ENCODE measurements around the gene KCNK5. TPM values are rescaled to one million over a fixed set of nuclear protein-coding genes. Genes with fewer than 3 reads are reported as not detected.

The KCNK5 gene
- total and polyA plus RNA-seq, 2 donors (not counting 1 experiment from before 2014, with no cell fraction given) = 0.07 TPM; not detected in 1

DNA sequence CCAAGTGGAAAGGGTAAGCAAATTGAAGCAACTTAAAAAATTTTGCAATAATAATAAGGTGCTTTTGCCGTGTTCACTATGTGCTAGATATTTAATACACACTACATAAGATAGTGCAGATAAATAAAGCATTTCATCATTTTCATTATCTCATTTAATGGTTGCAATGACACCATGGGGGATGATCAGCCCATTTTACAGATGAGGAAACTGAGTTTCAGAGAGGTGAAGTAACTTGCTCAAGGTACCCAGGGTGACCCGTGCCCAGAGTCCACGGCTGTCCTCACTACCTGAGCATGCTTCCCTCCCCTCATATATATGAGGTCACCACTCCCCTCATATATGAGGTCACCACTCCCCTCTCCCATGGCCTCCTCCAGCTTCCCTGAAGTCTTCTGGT lies 7.5 kb upstream of the KCNK5 start:
- CTCF ChIA-PET = no interaction called here
- no peaks in the 10 kb centered on the region for H3K27me3 ChIP-seq (replicated peaks in 1 of 4; ENCODE audit: control extremely low read depth in 1 of 4, control insufficient read depth in 3 of 4, insufficient read depth in 4 of 4, low read length in 3 of 4)
- ATAC-seq (ENCODE audit: low read depth) (no peak), DNase-seq (no peak)
- H3K4me1 ChIP-seq (ENCODE audit: control insufficient read depth in 2 of 2, insufficient read depth in 2 of 2, low read length in 2 of 2) = no peaks in the 10 kb centered on the region
- 75% methylated on average over 2 of the region's 3 CpGs for WGBS (ENCODE audit: insufficient coverage)
- H3K9me3 Mint-ChIP-seq (ENCODE audit: insufficient read depth) = no peaks in the 10 kb centered on the region
- H3K9ac ChIP-seq (ENCODE audit: low read length) = no peak overlapping the region
- H3K27ac Mint-ChIP-seq = no peak overlapping the region
- no peaks in the 10 kb centered on the region for H3K4me1 Mint-ChIP-seq
- POLR2A ChIA-PET = no interaction called here
- H3K4me2 ChIP-seq (replicated peaks; ENCODE audit: low read depth, low read length, poor library complexity, severe bottlenecking) = no peak overlapping the region
- TF ChIP-seq EZH2 (IDR thresholded peaks at IDR 0.05; ENCODE audit: borderline replicate concordance, insufficient read depth, low read depth, low read length, poor library complexity, severe bottlenecking) = no peak
- TF ChIP-seq, protein P1, sequence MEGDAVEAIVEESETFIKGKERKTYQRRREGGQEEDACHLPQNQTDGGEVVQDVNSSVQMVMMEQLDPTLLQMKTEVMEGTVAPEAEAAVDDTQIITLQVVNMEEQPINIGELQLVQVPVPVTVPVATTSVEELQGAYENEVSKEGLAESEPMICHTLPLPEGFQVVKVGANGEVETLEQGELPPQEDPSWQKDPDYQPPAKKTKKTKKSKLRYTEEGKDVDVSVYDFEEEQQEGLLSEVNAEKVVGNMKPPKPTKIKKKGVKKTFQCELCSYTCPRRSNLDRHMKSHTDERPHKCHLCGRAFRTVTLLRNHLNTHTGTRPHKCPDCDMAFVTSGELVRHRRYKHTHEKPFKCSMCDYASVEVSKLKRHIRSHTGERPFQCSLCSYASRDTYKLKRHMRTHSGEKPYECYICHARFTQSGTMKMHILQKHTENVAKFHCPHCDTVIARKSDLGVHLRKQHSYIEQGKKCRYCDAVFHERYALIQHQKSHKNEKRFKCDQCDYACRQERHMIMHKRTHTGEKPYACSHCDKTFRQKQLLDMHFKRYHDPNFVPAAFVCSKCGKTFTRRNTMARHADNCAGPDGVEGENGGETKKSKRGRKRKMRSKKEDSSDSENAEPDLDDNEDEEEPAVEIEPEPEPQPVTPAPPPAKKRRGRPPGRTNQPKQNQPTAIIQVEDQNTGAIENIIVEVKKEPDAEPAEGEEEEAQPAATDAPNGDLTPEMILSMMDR (IDR thresholded peaks at IDR 0.05) = no peak
- H3K4me3 Mint-ChIP-seq = no peak overlapping the region
- H2AFZ ChIP-seq (ENCODE audit: insufficient read depth, low read depth, low read length, poor library complexity, severe bottlenecking) = no peak overlapping the region
- H3K27ac ChIP-seq (ENCODE audit: low read length in 2 of 2) = no peak overlapping the region
- H3K27me3 Mint-ChIP-seq = peaks cover 14% of the 10 kb centered on the region
- H3K9me3 ChIP-seq (ENCODE audit: control extremely low read depth in 1 of 3, control insufficient read depth in 2 of 3, insufficient read depth in 1 of 3, low read length in 2 of 3) = no peaks in the 10 kb centered on the region
- H3K4me3 ChIP-seq (ENCODE audit: control extremely low read depth in 1 of 5, extremely low read depth in 1 of 5, insufficient read depth in 1 of 5, low read depth in 2 of 5, low read length in 4 of 5) = no peak overlapping the region
- no peaks in the 10 kb centered on the region for H3K36me3 ChIP-seq (replicated peaks in 1 of 2; ENCODE audit: control extremely low read depth in 1 of 2, control insufficient read depth in 1 of 2, extremely low read depth in 1 of 2, insufficient read depth in 2 of 2, low read length in 1 of 2)
- intact Hi-C loops (cut with micrococcal nuclease) = no loop called here
- no peaks in the 10 kb centered on the region for H3K79me2 ChIP-seq (ENCODE audit: control insufficient read depth, insufficient read depth, low read length)
- H4K20me1 ChIP-seq (ENCODE audit: control insufficient read depth, insufficient read depth, low read length, poor library complexity, severe bottlenecking) = no peaks in the 10 kb centered on the region

DNA sequence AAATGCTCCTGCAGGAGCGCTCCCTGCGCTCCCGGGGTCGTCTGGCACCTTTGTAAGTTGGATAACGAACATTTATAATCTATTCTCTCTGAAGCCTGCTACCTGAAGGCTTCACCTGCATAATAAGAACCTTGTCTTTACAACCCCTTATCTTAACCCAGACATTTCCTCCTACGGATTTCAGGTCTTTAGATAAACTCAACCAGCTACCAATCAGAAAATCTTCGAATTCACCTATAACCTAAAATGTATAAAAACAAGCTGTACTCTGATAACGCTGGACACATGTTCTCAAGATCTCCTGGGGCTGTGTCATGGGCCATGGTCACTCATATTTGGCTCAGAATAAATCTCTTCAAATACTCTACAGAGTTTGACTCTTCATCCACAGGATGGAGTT lies 4.1 kb upstream of the KCNK5 start:
- Histone ChIP-seq H3K4me3 (ENCODE audit: control extremely low read depth in 1 of 5, extremely low read depth in 1 of 5, insufficient read depth in 1 of 5, low read depth in 2 of 5, low read length in 4 of 5) (no peak overlapping the region), H3K27me3 (replicated peaks in 1 of 4; ENCODE audit: control extremely low read depth in 1 of 4, control insufficient read depth in 3 of 4, insufficient read depth in 4 of 4, low read length in 3 of 4) (peaks cover 0 to 16% (median 11%) of the 10 kb centered on the region in 4 experiments), H3K4me2 (replicated peaks; ENCODE audit: low read depth, low read length, poor library complexity, severe bottlenecking) (no peak overlapping the region), H2AFZ (ENCODE audit: insufficient read depth, low read depth, low read length, poor library complexity, severe bottlenecking) (no peak overlapping the region), H3K9ac (ENCODE audit: low read length) (no peak overlapping the region), H3K9me3 (ENCODE audit: control extremely low read depth in 1 of 3, control insufficient read depth in 2 of 3, insufficient read depth in 1 of 3, low read length in 2 of 3) (peaks cover 0 to 9% (median 0%) of the 10 kb centered on the region in 3 donors), H3K79me2 (ENCODE audit: control insufficient read depth, insufficient read depth, low read length) (no peaks in the 10 kb centered on the region), H3K27ac (ENCODE audit: low read length in 2 of 2) (no peak overlapping the region), H3K4me1 (ENCODE audit: control insufficient read depth in 2 of 2, insufficient read depth in 2 of 2, low read length in 2 of 2) (peaks cover 15% of the 10 kb centered on the region in 2 donors), H4K20me1 (ENCODE audit: control insufficient read depth, insufficient read depth, low read length, poor library complexity, severe bottlenecking) (no peaks in the 10 kb centered on the region), H3K36me3 (replicated peaks in 1 of 2; ENCODE audit: control extremely low read depth in 1 of 2, control insufficient read depth in 1 of 2, extremely low read depth in 1 of 2, insufficient read depth in 2 of 2, low read length in 1 of 2) (no peaks in the 10 kb centered on the region)
- POLR2A ChIA-PET = no interaction called here
- H3K4me3 Mint-ChIP-seq = no peak overlapping the region
- no peak for DNase-seq
- CTCF ChIA-PET = no interaction called here
- ATAC-seq (ENCODE audit: low read depth) = no peak
- no peak overlapping the region for H3K27ac Mint-ChIP-seq
- peaks cover 10% of the 10 kb centered on the region for H3K4me1 Mint-ChIP-seq
- 92% methylated on average over 8 of the region's 8 CpGs for WGBS (ENCODE audit: insufficient coverage)
- TF ChIP-seq EZH2 (IDR thresholded peaks at IDR 0.05; ENCODE audit: borderline replicate concordance, insufficient read depth, low read depth, low read length, poor library complexity, severe bottlenecking) = no peak
- no peaks in the 10 kb centered on the region for H3K9me3 Mint-ChIP-seq (ENCODE audit: insufficient read depth)
- peaks cover 35% of the 10 kb centered on the region for H3K27me3 Mint-ChIP-seq
- intact Hi-C loops (cut with micrococcal nuclease) = no loop called here
